Measurements from ENCODE around the gene PRKCB. TPM values are rescaled to one million over a fixed set of nuclear protein-coding genes. Genes with fewer than 3 reads are reported as not detected.

PRKCB gene
- total RNA-seq, 1 donor from 2014 or later = 0.38 TPM

GRCh38 chr16:24168856-24169255, 333.1 kb downstream of the PRKCB start:
- H3K4me3 Mint-ChIP-seq = no peak overlapping the region
- peaks cover 32% of the 10 kb centered on the region for H3K27me3 Mint-ChIP-seq (ENCODE audit: low read depth)
- DNase-seq (ENCODE audit: low spot score in 2 of 2, unreplicated experiment in 2 of 2) = no peak
- H3K4me1 Mint-ChIP-seq = no peaks in the 10 kb centered on the region
- H3K27ac Mint-ChIP-seq = no peak overlapping the region
- TF ChIP-seq CTCF (IDR thresholded peaks at IDR 0.05; ENCODE audit: unreplicated experiment) = no peak
- no peaks in the 10 kb centered on the region for H3K9me3 Mint-ChIP-seq
- no peaks in the 10 kb centered on the region for H3K36me3 Mint-ChIP-seq

GRCh38 chr16:24170407-24170806, 334.6 kb downstream of the PRKCB start:
- no peak overlapping the region for H3K4me3 Mint-ChIP-seq
- no peak overlapping the region for H3K27ac Mint-ChIP-seq
- no peak for TF ChIP-seq CTCF (IDR thresholded peaks at IDR 0.05; ENCODE audit: unreplicated experiment)
- no peaks in the 10 kb centered on the region for H3K4me1 Mint-ChIP-seq
- no peak for DNase-seq (ENCODE audit: low spot score in 2 of 2, unreplicated experiment in 2 of 2)
- H3K9me3 Mint-ChIP-seq = no peaks in the 10 kb centered on the region
- no peaks in the 10 kb centered on the region for H3K36me3 Mint-ChIP-seq
- peaks cover 30% of the 10 kb centered on the region for H3K27me3 Mint-ChIP-seq (ENCODE audit: low read depth)

DNA sequence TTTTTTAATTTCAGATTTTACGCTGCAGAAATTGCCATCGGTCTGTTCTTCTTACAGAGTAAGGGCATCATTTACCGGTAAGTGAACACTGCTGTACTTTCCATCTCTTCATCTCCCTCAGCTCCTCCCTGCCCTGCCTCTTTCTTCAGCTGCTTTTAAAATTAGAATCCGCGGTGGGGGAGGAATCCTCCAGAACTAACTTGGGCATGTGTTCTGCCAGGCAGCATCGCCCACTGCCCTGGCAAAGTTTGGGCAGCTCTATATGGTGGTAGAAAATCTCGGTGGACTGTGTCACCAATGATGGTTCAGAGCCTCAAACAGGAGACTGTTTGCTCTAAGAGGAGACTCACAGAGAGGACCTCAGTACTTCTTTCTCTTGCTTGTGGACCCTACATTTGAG, 338.7 kb downstream of the PRKCB start:
- Mint-ChIP-seq H3K4me1 (no peaks in the 10 kb centered on the region), H3K27ac (no peak overlapping the region), H3K9me3 (no peaks in the 10 kb centered on the region), H3K4me3 (no peak overlapping the region), H3K36me3 (no peaks in the 10 kb centered on the region), H3K27me3 (ENCODE audit: low read depth) (peaks cover 21% of the 10 kb centered on the region)
- TF ChIP-seq CTCF (IDR thresholded peaks at IDR 0.05; ENCODE audit: unreplicated experiment) = no peak
- no peak for DNase-seq (ENCODE audit: low spot score in 2 of 2, unreplicated experiment in 2 of 2)

DNA sequence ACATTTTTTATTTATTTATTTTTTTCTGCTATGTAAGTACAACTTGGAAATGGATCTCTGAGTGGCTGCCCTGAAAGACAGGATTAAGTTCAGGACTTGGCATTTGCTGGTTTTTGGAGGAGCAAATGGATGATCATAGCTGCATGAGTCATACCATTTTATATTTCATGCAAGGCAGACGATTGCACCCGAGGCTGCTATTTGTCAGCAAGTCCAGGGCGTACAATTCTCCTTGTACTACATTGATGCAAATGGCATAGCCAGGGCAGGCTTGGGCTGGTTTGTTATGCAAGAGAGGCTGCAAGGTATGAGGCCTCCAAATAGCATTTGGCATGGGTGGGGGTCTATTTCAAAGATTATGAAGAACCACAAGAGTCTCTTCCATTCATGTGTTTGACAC, 339.2 kb downstream of the PRKCB start:
- no peaks in the 10 kb centered on the region for H3K36me3 Mint-ChIP-seq
- H3K4me3 Mint-ChIP-seq = no peak overlapping the region
- H3K27me3 Mint-ChIP-seq (ENCODE audit: low read depth) = peaks cover 21% of the 10 kb centered on the region
- no peaks in the 10 kb centered on the region for H3K4me1 Mint-ChIP-seq
- no peak for DNase-seq (ENCODE audit: low spot score in 2 of 2, unreplicated experiment in 2 of 2)
- H3K9me3 Mint-ChIP-seq = no peaks in the 10 kb centered on the region
- no peak for TF ChIP-seq CTCF (IDR thresholded peaks at IDR 0.05; ENCODE audit: unreplicated experiment)
- H3K27ac Mint-ChIP-seq = no peak overlapping the region

- H3K4me3 Mint-ChIP-seq = no peak overlapping the region
- no peaks in the 10 kb centered on the region for H3K36me3 Mint-ChIP-seq
- peaks cover 21% of the 10 kb centered on the region for H3K27me3 Mint-ChIP-seq (ENCODE audit: low read depth)
- no peak for TF ChIP-seq CTCF (IDR thresholded peaks at IDR 0.05; ENCODE audit: unreplicated experiment)
- peak in 1 of 2 experiments; percentile 55 for DNase-seq (ENCODE audit: low spot score in 2 of 2, unreplicated experiment in 2 of 2)
- H3K9me3 Mint-ChIP-seq = no peaks in the 10 kb centered on the region
- no peak overlapping the region for H3K27ac Mint-ChIP-seq
- no peaks in the 10 kb centered on the region for H3K4me1 Mint-ChIP-seq
Measured at GRCh38 chr16:24178496-24178895, 342.7 kb downstream of the PRKCB start.

DNA sequence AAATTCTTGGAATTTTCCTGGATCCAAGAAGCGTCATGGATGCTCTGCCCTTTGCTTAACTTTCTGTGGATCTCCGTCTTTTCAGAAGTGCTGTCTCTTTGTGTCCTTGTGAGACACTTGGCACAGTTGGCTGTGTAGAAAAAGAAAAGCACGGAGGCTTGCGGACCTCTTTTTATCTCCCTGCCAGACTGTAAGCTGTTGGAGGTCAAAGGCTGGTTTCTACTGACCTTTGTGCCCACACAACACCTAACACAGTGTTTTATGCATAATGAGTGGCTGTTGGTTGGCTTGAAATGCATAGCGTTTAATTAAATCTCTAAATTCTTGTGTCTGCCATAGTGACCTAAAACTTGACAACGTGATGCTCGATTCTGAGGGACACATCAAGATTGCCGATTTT, 344.7 kb downstream of the PRKCB start:
- Mint-ChIP-seq H3K4me1 (no peaks in the 10 kb centered on the region), H3K36me3 (no peaks in the 10 kb centered on the region), H3K4me3 (no peak overlapping the region), H3K9me3 (no peaks in the 10 kb centered on the region), H3K27ac (no peak overlapping the region), H3K27me3 (ENCODE audit: low read depth) (peaks cover 19% of the 10 kb centered on the region)
- no peak for TF ChIP-seq CTCF (IDR thresholded peaks at IDR 0.05; ENCODE audit: unreplicated experiment)
- no peak for DNase-seq (ENCODE audit: low spot score in 2 of 2, unreplicated experiment in 2 of 2)

Measured in mesothelial cell of epicardium (in vitro differentiated cells).